Tibial nerve (tissue), 3 donors: ENCODE results near the gene SLC38A5.
"Not testable (repeated sequence)": the region's sequence is repeated elsewhere in the genome, so short reads cannot be mapped to it uniquely, and the experiment has no call there.

Source experiments
- POLR2A ChIP-seq, 2 donors: fragments of 450-650 bp; IDR thresholded peaks; one replicate each; pipeline ENCODE4 v1.6.1; 2017; ENCODE audit warnings: antibody characterized with exemption in 2 of 2, mild to moderate bottlenecking in 2 of 2, moderate library complexity in 2 of 2
- TF ChIP-seq, protein P1 (sequence below), 5 experiments: fragments of 200-600 bp in 3 of 5; fragments of 450-650 bp in 2 of 5; sonication (generic) in 3 of 5; IDR thresholded peaks; one replicate each; pipeline ENCODE4 v1.5.1; 2016 to 2019; ENCODE audit warnings: antibody characterized with exemption in 5 of 5, mild to moderate bottlenecking in 3 of 5, moderate library complexity in 2 of 5

DNA sequence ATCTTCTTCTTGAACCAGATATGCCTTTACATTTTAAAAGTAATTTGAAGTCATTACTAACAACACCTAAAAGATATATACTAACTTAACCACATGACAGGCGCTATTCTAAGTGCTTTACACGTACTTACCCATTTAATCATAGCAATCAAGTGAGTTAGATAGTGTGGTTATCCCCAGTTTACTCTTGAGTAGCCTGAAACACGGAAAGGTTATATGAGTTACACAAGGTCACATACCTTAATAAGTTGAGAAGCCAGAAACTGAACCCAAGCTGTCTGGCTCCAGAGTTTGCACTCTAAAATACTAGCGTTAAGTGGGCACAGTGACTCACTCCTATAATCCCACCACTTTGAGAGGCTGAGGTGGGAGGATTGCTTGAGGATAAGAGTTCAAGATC, 39.9 kb downstream of the SLC38A5 start:
- TF ChIP-seq, protein P1, sequence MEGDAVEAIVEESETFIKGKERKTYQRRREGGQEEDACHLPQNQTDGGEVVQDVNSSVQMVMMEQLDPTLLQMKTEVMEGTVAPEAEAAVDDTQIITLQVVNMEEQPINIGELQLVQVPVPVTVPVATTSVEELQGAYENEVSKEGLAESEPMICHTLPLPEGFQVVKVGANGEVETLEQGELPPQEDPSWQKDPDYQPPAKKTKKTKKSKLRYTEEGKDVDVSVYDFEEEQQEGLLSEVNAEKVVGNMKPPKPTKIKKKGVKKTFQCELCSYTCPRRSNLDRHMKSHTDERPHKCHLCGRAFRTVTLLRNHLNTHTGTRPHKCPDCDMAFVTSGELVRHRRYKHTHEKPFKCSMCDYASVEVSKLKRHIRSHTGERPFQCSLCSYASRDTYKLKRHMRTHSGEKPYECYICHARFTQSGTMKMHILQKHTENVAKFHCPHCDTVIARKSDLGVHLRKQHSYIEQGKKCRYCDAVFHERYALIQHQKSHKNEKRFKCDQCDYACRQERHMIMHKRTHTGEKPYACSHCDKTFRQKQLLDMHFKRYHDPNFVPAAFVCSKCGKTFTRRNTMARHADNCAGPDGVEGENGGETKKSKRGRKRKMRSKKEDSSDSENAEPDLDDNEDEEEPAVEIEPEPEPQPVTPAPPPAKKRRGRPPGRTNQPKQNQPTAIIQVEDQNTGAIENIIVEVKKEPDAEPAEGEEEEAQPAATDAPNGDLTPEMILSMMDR (IDR thresholded peaks at IDR 0.05), result not testable (repeated sequence)
- not testable (repeated sequence) for TF ChIP-seq POLR2A (IDR thresholded peaks at IDR 0.05)
